Sigmoid colon (tissue), 7 donors: Measurements from ENCODE around the gene FGF10. TPM values are rescaled to one million over a fixed set of nuclear protein-coding genes. Genes with fewer than 3 reads are reported as not detected.
A peak's percentile ranks its signal among the peaks of the same experiment; 100 is the strongest.

Experiments used
- DNase-seq: peaks from one replicate; pipeline ENCODE4 v3.0.0-alpha.2; 2019
- H3K27ac ChIP-seq, 4 donors: fragments of 200-600 bp; sonication (generic); one replicate each; pipeline ENCODE4 v1.5.1; 2016 to 2019; ENCODE audit warnings: mild to moderate bottlenecking in 1 of 4
- H3K27me3 ChIP-seq, 3 donors: fragments of 200-600 bp; sonication (generic); one replicate each; pipeline ENCODE4 v1.5.1; 2019; ENCODE audit warnings: mild to moderate bottlenecking in 1 of 3
- H3K36me3 ChIP-seq, 4 donors: fragments of 200-600 bp; sonication (generic); one replicate each; pipeline ENCODE4 v1.5.1; 2016 to 2019
- H3K4me1 ChIP-seq, 4 donors: fragments of 200-600 bp; sonication (generic); one replicate each; pipeline ENCODE4 v1.5.1; 2017 to 2019
- H3K4me3 ChIP-seq, 4 donors: fragments of 200-600 bp; sonication (generic); one replicate each; pipeline ENCODE4 v1.5.1; 2017 to 2019; ENCODE audit warnings: mild to moderate bottlenecking in 2 of 4, moderate library complexity in 1 of 4
- H3K9me3 ChIP-seq, 4 donors: fragments of 200-600 bp in 3 of 4; sonication (generic) in 3 of 4; one replicate each; pipeline versions ENCODE4 v1.5.1 to v1.6.1; 2013 to 2019
- CTCF ChIP-seq, 4 experiments: fragments of 450-650 bp in 3 of 4; fragments of 200-600 bp in 1 of 4; IDR thresholded peaks; one replicate each; pipeline ENCODE4 v1.5.1; 2016 to 2019; ENCODE audit warnings: antibody characterized with exemption in 4 of 4, mild to moderate bottlenecking in 3 of 4, moderate library complexity in 2 of 4
- EP300 ChIP-seq, 4 donors: sonication (generic); formaldehyde crosslinking; IDR thresholded peaks; one replicate each; pipeline ENCODE4 v1.6.1; 2017; ENCODE audit warnings: antibody characterized with exemption in 4 of 4
- POLR2A ChIP-seq, 2 donors: fragments of 450-650 bp; IDR thresholded peaks; one replicate each; pipeline ENCODE4 v1.6.1; 2016; ENCODE audit warnings: antibody characterized with exemption in 2 of 2, mild to moderate bottlenecking in 2 of 2, moderate library complexity in 2 of 2
- POLR2AphosphoS5 ChIP-seq, 4 donors: sonication (generic); formaldehyde crosslinking; IDR thresholded peaks; one replicate each; pipeline ENCODE4 v1.6.1; 2017; ENCODE audit warnings: antibody characterized with exemption in 4 of 4
- WGBS, 2 donors: extraction: QIAGEN DNeasy Blood & Tissue Kit; methylation state at CpG; one replicate each; pipeline ENCODE4 v1.1.7; 2013; 5-methylcytosine and 5-hydroxymethylcytosine counted together
- intact Hi-C: fragments of 100-400 bp; cut with DNase I; formaldehyde crosslinking; loops from one replicate; pipeline ENCODE4 v1.15.1; 2023
- polyA plus RNA-seq, 3 donors: library from polyadenylated mRNA; stranded (reverse); fragments of 200-250 nt; gene quantifications; one replicate each; pipeline ENCODE4 v1.2.3, GENCODE V29; 2013
- total RNA-seq, 4 donors: library from RNA; depleted of rRNA; stranded (reverse); fragments of >200 nt; gene quantifications; one replicate each; pipeline ENCODE4 v1.1.0, GENCODE V29; 2016
- donor health status: healthy with polysubstance abuse.
- donor health status: Bipolar disorder and iron deficiency.
- donor health status: healthy.

The FGF10 gene
- total and polyA plus RNA-seq, 7 donors = 0.92 to 44.9 (median 25.8) TPM

- Histone ChIP-seq H3K27ac (no peak overlapping the region), H3K4me3 (no peak overlapping the region), H3K4me1 (no peaks in the 10 kb centered on the region), H3K36me3 (no peaks in the 10 kb centered on the region), H3K27me3 (no peaks in the 10 kb centered on the region), H3K9me3 (no peaks in the 10 kb centered on the region)
- peak; percentile 67 for DNase-seq
- WGBS, 2 donors = 84 to 87% methylated on average over 2 of the region's 2 CpGs
- intact Hi-C loops = no loop called here
- no peak for TF ChIP-seq POLR2A (IDR thresholded peaks at IDR 0.05)
- TF ChIP-seq EP300 (IDR thresholded peaks at IDR 0.05) = no peak
- TF ChIP-seq CTCF (IDR thresholded peaks at IDR 0.05) = no peak
- no peak for TF ChIP-seq POLR2AphosphoS5 (IDR thresholded peaks at IDR 0.05)
Observed at GRCh38 chr5:44294516-44294915, 94.7 kb downstream of the FGF10 start.

GRCh38 chr5:44292736-44293135 lies 96.5 kb downstream of the FGF10 start:
- H3K27ac ChIP-seq = no peak overlapping the region
- DNase-seq = no peak
- no peaks in the 10 kb centered on the region for H3K27me3 ChIP-seq
- peak in 1 of 4 donors; percentile 38 for TF ChIP-seq POLR2AphosphoS5 (IDR thresholded peaks at IDR 0.05)
- TF ChIP-seq POLR2A (IDR thresholded peaks at IDR 0.05) = no peak
- no peaks in the 10 kb centered on the region for H3K4me1 ChIP-seq
- H3K9me3 ChIP-seq = no peaks in the 10 kb centered on the region
- WGBS, 2 donors = 83 to 84% methylated on average over 2 of the region's 2 CpGs
- intact Hi-C loops = no loop called here
- no peaks in the 10 kb centered on the region for H3K36me3 ChIP-seq
- H3K4me3 ChIP-seq = no peak overlapping the region

GRCh38 chr5:44278469-44278868 lies 110.8 kb downstream of the FGF10 start:
- no peak for DNase-seq
- intact Hi-C loops = no loop called here
- no peaks in the 10 kb centered on the region for H3K9me3 ChIP-seq
- 56 to 67% methylated on average over 3 of the region's 3 CpGs for WGBS, 2 donors
- no peaks in the 10 kb centered on the region for H3K36me3 ChIP-seq
- TF ChIP-seq POLR2AphosphoS5 (IDR thresholded peaks at IDR 0.05) = no peak
- TF ChIP-seq CTCF (IDR thresholded peaks at IDR 0.05) = no peak
- no peak for TF ChIP-seq POLR2A (IDR thresholded peaks at IDR 0.05)
- no peak for TF ChIP-seq EP300 (IDR thresholded peaks at IDR 0.05)
- no peak overlapping the region for H3K27ac ChIP-seq
- H3K4me1 ChIP-seq = no peaks in the 10 kb centered on the region
- H3K4me3 ChIP-seq = no peak overlapping the region
- H3K27me3 ChIP-seq = no peaks in the 10 kb centered on the region

GRCh38 chr5:44275908-44276307 lies 113.3 kb downstream of the FGF10 start:
- Histone ChIP-seq H3K9me3 (no peaks in the 10 kb centered on the region), H3K36me3 (no peaks in the 10 kb centered on the region), H3K27ac (no peak overlapping the region), H3K27me3 (no peaks in the 10 kb centered on the region), H3K4me3 (no peak overlapping the region), H3K4me1 (no peaks in the 10 kb centered on the region)
- TF ChIP-seq EP300 (IDR thresholded peaks at IDR 0.05) = no peak
- no peak for TF ChIP-seq CTCF (IDR thresholded peaks at IDR 0.05)
- TF ChIP-seq POLR2AphosphoS5 (IDR thresholded peaks at IDR 0.05) = no peak
- no peak for TF ChIP-seq POLR2A (IDR thresholded peaks at IDR 0.05)
- DNase-seq = no peak
- 20 to 40% methylated on average over 1 of the region's 1 CpG for WGBS, 2 donors
- intact Hi-C loops = no loop called here

GRCh38 chr5:44275329-44275728 lies 113.9 kb downstream of the FGF10 start:
- intact Hi-C loops = no loop called here
- Histone ChIP-seq H3K4me3 (no peak overlapping the region), H3K27ac (no peak overlapping the region), H3K4me1 (no peaks in the 10 kb centered on the region), H3K36me3 (no peaks in the 10 kb centered on the region), H3K27me3 (no peaks in the 10 kb centered on the region), H3K9me3 (no peaks in the 10 kb centered on the region)
- 4 to 35% methylated on average over 1 of the region's 1 CpG for WGBS, 2 donors
- no peak for DNase-seq
- TF ChIP-seq EP300 (IDR thresholded peaks at IDR 0.05) = no peak
- TF ChIP-seq CTCF (IDR thresholded peaks at IDR 0.05) = no peak
- no peak for TF ChIP-seq POLR2A (IDR thresholded peaks at IDR 0.05)
- TF ChIP-seq POLR2AphosphoS5 (IDR thresholded peaks at IDR 0.05) = no peak
